HUES64 (cell line): ENCODE measurements around the gene TAS2R10. TPM values are rescaled to one million over a fixed set of nuclear protein-coding genes. Genes with fewer than 3 reads are reported as not detected.

Experiments used
- H3K27ac ChIP-seq: 2 replicates; pipeline ENCODE4 v1.7.0; 2013; ENCODE audit warnings: low read depth, low read length, inconsistent platforms
- H3K27me3 ChIP-seq: 2 replicates; pipeline ENCODE4 v1.6.1; 2013; ENCODE audit warnings: mild to moderate bottlenecking, low read length; ENCODE audit not compliant: insufficient read depth
- H3K36me3 ChIP-seq: 2 replicates; pipeline ENCODE4 v1.6.1; 2013; ENCODE audit warnings: mild to moderate bottlenecking, low read length; ENCODE audit not compliant: insufficient read depth
- H3K4me1 ChIP-seq: 2 replicates; pipeline ENCODE4 v1.6.1; 2013; ENCODE audit warnings: mild to moderate bottlenecking, low read length, moderate library complexity; ENCODE audit not compliant: insufficient read depth
- H3K4me3 ChIP-seq: 2 replicates; pipeline ENCODE4 v1.5.1; 2013; ENCODE audit warnings: mild to moderate bottlenecking, low read length, moderate library complexity
- H3K9ac ChIP-seq: 2 replicates; pipeline ENCODE4 v1.6.1; 2013; ENCODE audit warnings: mild to moderate bottlenecking, low read depth, low read length
- H3K9me3 ChIP-seq: 2 replicates; pipeline ENCODE4 v1.6.1; 2013; ENCODE audit warnings: low read depth, low read length; ENCODE audit not compliant: insufficient read depth
- WGBS: fragments of 150-250, 120-280 bp; methylation state at CpG from one replicate; pipeline ENCODE4 v1.1.7; 2013; ENCODE audit warnings: missing lambda C conversion rate; 5-methylcytosine and 5-hydroxymethylcytosine counted together
- polyA plus RNA-seq, 2 experiments: library from polyadenylated mRNA; stranded (reverse); fragments of 50-300 nt; gene quantifications; one replicate each; pipeline ENCODE4 v1.2.3, GENCODE V29; 2013

The TAS2R10 gene
- not detected for polyA plus RNA-seq (2013, experiment 1 of 2)
- polyA plus RNA-seq (2013, experiment 2 of 2): not detected

GRCh38 chr12:10826258-10826657 lies at the start of gene TAS2R10:
Gene TAS2R10 (minus strand): TSS chr12:10826358. CDS start chr12:10826269, 89 bp downstream.
- no peak within 1 kb of the TSS for H3K27ac ChIP-seq
- H3K36me3 ChIP-seq: no peaks in the 10 kb centered on the region
- H3K4me3 ChIP-seq: no peak within 1 kb of the TSS
- 95% methylated on average over 3 of the region's 3 CpGs for WGBS
- no peak within 1 kb of the TSS for H3K9ac ChIP-seq
- no peaks in the 10 kb centered on the region for H3K4me1 ChIP-seq
- no peaks in the 10 kb centered on the region for H3K27me3 ChIP-seq
- H3K9me3 ChIP-seq: no peaks in the 10 kb centered on the region

DNA sequence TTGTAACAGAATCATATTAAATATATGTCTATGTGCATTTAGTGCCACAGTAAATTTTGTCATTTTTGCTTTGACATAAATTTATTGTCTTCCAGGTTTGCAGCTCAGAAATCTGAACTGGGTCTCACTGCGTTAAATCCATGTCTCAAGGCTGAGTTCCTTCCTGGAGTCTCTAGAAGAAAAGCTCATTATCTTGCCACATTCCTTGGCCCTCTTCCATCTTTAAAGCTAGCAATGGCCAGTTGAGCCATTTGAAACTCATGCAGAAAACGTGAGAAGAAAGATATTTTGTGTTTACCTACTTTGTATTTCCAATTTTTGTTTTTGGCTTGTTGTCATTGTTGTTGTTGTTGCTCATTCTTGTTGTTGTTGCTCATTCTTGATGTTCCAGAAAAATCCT lies 47.2 kb upstream of the TAS2R10 start:
- no peaks in the 10 kb centered on the region for H3K27me3 ChIP-seq
- no peak overlapping the region for H3K9ac ChIP-seq
- H3K4me3 ChIP-seq: no peak overlapping the region
- H3K4me1 ChIP-seq: no peaks in the 10 kb centered on the region
- H3K36me3 ChIP-seq: peaks cover 10% of the 10 kb centered on the region; the same call in 1 of the 2 replicates
- 86% methylated on average over 2 of the region's 2 CpGs for WGBS
- no peaks in the 10 kb centered on the region for H3K9me3 ChIP-seq
- no peak overlapping the region for H3K27ac ChIP-seq

- Histone ChIP-seq H3K27me3 (no peaks in the 10 kb centered on the region), H3K4me3 (no peak overlapping the region), H3K36me3 (no peaks in the 10 kb centered on the region), H3K9ac (no peak overlapping the region), H3K4me1 (no peaks in the 10 kb centered on the region), H3K27ac (no peak overlapping the region), H3K9me3 (0 out of 2 replicates have a peak, but pooled peaks cover 3% of the 10 kb centered on the region)
- 93% methylated on average over 2 of the region's 2 CpGs for WGBS
These were observed 41.2 kb upstream of the TAS2R10 start for GRCh38 chr12:10867381-10867780.

DNA sequence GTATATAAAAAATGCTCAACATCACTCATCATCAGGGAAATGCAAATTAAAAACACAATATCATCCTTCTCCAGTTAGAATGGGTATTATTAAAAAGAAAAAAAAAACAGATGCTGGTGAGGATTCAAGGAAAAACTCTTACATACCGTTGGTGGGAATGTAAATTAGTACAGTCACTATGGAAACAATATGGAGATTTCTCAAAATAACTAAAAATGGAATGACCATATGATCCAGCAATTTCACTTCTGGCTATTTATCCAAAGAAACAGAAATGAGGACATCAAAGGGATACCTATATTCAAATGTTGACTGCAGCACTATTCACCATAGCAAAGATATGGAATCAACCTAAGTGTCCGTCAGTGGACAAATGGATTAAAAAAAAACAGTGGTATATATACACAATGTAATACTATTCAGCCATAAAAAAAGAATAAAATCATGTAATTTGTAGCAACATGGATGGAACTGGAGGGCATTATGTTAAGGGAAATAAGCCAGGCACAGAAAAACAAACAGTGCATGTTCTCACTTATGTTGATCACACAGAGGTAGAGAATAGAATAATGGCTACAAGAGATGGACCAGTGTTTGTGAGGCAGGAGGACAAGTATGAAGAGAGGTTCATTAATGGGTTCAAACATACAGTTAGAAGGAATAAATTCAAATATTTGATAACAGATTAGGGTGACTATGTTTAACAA lies 37.5 kb upstream of the TAS2R10 start:
- no peaks in the 10 kb centered on the region for H3K4me1 ChIP-seq
- WGBS: no CpG with 5 or more reads among the region's 2 CpGs
- 0 out of 2 replicates have a peak, but pooled peaks cover 5% of the 10 kb centered on the region for H3K9me3 ChIP-seq
- H3K27me3 ChIP-seq: no peaks in the 10 kb centered on the region
- H3K9ac ChIP-seq: no peak overlapping the region
- no peaks in the 10 kb centered on the region; the same call in 1 of the 2 replicates for H3K36me3 ChIP-seq
- H3K4me3 ChIP-seq: no peak overlapping the region
- H3K27ac ChIP-seq: no peak overlapping the region

DNA sequence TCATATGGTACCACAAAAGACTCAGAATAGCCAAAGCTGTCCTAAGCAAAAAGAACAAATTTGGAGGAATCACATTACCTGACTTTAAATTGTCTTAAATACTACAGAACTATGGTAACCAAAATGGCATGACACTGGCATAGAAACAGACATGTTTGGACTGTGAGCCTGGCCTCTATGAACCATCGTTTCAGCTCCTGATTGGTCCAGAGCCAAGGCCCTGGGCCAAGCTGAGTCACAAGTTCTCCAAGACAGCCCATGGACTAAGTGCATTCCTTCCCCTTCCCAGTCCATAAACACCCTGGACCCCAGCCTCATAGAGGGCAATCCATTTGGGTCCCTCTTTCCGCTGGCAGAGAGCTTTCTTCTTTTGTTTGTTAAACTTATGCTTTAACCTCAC lies 35.2 kb upstream of the TAS2R10 start:
- no peak overlapping the region for H3K9ac ChIP-seq

GRCh38 chr12:10855807-10856206 lies 29.6 kb upstream of the TAS2R10 start:
- H3K27ac ChIP-seq: no peak overlapping the region
- H3K27me3 ChIP-seq: no peaks in the 10 kb centered on the region
- H3K9ac ChIP-seq: no peak overlapping the region
- H3K4me1 ChIP-seq: no peaks in the 10 kb centered on the region
- peaks cover 30% of the 10 kb centered on the region for H3K9me3 ChIP-seq
- no peak overlapping the region for H3K4me3 ChIP-seq
- WGBS: 94% methylated on average over 2 of the region's 2 CpGs
- peaks cover 11% of the 10 kb centered on the region; the same call in 1 of the 2 replicates for H3K36me3 ChIP-seq

More for the DNA sequence above, 35.2 kb upstream of the TAS2R10 start:
- no peaks in the 10 kb centered on the region for H3K4me1 ChIP-seq
- H3K36me3 ChIP-seq: peaks cover 5% of the 10 kb centered on the region; the same call in 1 of the 2 replicates
- H3K9me3 ChIP-seq: peaks cover 21% of the 10 kb centered on the region
- WGBS: 92% methylated on average over 2 of the region's 2 CpGs
- no peaks in the 10 kb centered on the region for H3K27me3 ChIP-seq
- H3K27ac ChIP-seq: no peak overlapping the region
- H3K4me3 ChIP-seq: no peak overlapping the region

DNA sequence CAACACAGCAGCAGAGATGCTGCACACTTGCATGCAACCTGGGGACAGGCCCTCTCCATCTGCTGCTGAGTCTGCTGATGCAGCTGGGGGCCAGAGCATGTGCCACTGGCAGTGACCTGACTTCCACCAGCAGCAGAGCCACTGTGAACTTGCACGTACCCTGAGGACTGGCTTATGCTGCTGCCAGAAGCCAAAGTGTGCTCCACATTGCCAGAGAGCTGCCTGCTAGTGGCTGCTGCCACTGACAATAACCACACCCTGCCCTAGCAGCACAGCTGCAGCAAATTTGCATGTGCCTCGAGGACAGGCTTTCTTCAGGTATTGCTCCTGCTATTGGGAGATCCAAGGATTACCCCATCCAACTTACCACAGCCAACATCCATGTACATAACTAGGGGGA lies 27.6 kb upstream of the TAS2R10 start:
- WGBS: 86% methylated on average over 2 of the region's 2 CpGs
- no peak overlapping the region for H3K9ac ChIP-seq
- H3K36me3 ChIP-seq: peaks cover 11% of the 10 kb centered on the region; the same call in 1 of the 2 replicates

GRCh38 chr12:10851243-10851858 lies 25.2 kb upstream of the TAS2R10 start:
- H3K27me3 ChIP-seq: no peaks in the 10 kb centered on the region
- 94% methylated on average over 4 of the region's 4 CpGs for WGBS

More for the DNA sequence above, 27.6 kb upstream of the TAS2R10 start:
- Histone ChIP-seq H3K9me3 (peaks cover 30% of the 10 kb centered on the region), H3K4me3 (no peak overlapping the region), H3K27ac (no peak overlapping the region), H3K27me3 (no peaks in the 10 kb centered on the region), H3K4me1 (no peaks in the 10 kb centered on the region)

GRCh38 chr12:10849425-10849878 lies 23.3 kb upstream of the TAS2R10 start, which contains the start of gene PRR4:
Gene PRR4 (minus strand): TSS chr12:10849475. CDS start chr12:10849437, 38 bp downstream.
- H3K27me3 ChIP-seq: no peaks in the 10 kb centered on the region
- peaks cover 6% of the 10 kb centered on the region; the same call in 1 of the 2 replicates for H3K36me3 ChIP-seq
- WGBS: 93% methylated on average over 4 of the region's 4 CpGs
- H3K4me1 ChIP-seq: 0 out of 2 replicates have a peak, but pooled peaks cover 4% of the 10 kb centered on the region
- no peak within 1 kb of the TSS for H3K4me3 ChIP-seq
- no peak within 1 kb of the TSS for H3K9ac ChIP-seq
- H3K9me3 ChIP-seq: no peaks in the 10 kb centered on the region
- H3K27ac ChIP-seq: no peak within 1 kb of the TSS

More at GRCh38 chr12:10851243-10851858, 25.2 kb upstream of the TAS2R10 start:
- no peaks in the 10 kb centered on the region for H3K4me1 ChIP-seq
- H3K36me3 ChIP-seq: peaks cover 11% of the 10 kb centered on the region; the same call in 1 of the 2 replicates
- peaks cover 13% of the 10 kb centered on the region for H3K9me3 ChIP-seq
- no peak overlapping the region for H3K9ac ChIP-seq
- no peak overlapping the region for H3K27ac ChIP-seq
- H3K4me3 ChIP-seq: no peak overlapping the region

DNA sequence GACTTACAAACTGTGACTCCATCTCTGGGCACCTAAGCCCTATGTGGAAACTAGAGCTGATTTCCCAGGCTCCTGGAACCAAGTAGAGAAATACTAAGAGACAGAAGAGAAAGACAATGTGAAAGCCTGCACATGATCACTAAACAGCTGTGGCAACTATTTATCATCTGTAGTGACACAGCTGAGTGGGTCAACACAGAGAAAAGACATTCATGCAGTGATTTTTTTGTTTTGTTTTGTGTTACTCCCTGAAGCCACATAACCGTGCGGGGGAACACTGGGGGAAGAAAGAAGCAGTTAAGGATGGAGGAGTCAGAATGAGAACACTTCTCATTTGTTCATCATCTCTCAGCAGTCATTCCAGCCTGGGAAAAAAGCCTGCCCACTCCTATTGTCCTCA lies 21.6 kb upstream of the TAS2R10 start:
- H3K27ac ChIP-seq: no peak overlapping the region
- no peaks in the 10 kb centered on the region for H3K27me3 ChIP-seq
- peaks cover 6% of the 10 kb centered on the region; the same call in 1 of the 2 replicates for H3K36me3 ChIP-seq
- H3K9ac ChIP-seq: no peak overlapping the region
- WGBS: 36% methylated on average over 2 of the region's 2 CpGs
- H3K4me3 ChIP-seq: no peak overlapping the region
- peaks cover 9% of the 10 kb centered on the region; the same call in 1 of the 2 replicates for H3K4me1 ChIP-seq
- no peaks in the 10 kb centered on the region for H3K9me3 ChIP-seq

DNA sequence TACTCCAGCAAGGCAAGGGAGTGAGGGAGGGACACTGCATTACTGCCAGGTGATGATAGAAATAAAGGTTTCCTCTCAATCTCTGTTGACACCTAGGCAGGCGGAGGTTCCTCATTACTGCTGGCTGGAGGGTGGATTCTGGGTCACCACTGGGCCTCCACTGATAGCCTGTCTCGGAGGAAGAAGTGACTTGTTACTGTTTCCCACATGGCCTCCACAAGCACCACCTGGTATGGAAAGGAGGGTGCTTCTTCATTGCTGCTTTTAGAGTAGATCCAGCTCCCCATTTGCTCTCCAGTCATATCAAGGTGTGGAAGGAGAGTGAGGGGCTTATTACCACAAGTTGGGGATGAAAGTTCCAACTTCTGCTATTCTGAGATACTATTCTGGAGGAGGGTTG lies 16.7 kb upstream of the TAS2R10 start:
- H3K36me3 ChIP-seq: peaks cover 6% of the 10 kb centered on the region; the same call in 1 of the 2 replicates
- no peaks in the 10 kb centered on the region for H3K27me3 ChIP-seq
- H3K4me1 ChIP-seq: peaks cover 9% of the 10 kb centered on the region; the same call in 1 of the 2 replicates
- no peak overlapping the region for H3K4me3 ChIP-seq
- H3K9ac ChIP-seq: no peak overlapping the region
- 93% methylated on average over 2 of the region's 2 CpGs for WGBS
- H3K9me3 ChIP-seq: no peaks in the 10 kb centered on the region
- no peak overlapping the region for H3K27ac ChIP-seq
